HG03439 (cell line): ENCODE data around the gene OR3A3.
"Not testable (repeated sequence)": the region's sequence is repeated elsewhere in the genome, so short reads cannot be mapped to it uniquely, and the experiment has no call there.

Experiments used
- ATAC-seq: cut with Tn5 transposase; IDR thresholded peaks from one replicate; pipeline ENCODE4 v1.9.1; 2021; ENCODE audit warnings: mild to moderate bottlenecking, moderate library complexity; ENCODE audit not compliant: unreplicated experiment

Gene OR3A3

DNA sequence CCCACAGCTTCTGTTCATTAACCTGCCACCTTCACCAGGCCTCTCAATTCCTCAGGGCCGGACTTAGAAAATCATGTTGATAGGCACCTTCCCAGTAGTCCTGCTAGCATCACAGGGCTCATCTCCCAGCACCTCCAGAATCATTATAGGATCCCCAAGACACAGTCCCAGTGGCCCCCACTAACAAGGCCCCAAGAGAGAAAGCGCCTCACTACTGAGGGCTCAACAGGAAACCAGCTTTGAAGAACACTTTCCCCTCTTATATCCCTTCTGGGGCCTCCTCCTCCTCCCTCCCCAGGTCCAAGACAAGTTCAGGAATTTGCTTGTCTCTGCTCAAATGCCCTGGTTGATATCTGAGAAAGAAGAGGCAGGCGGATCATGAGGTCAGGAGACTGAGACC is at the start of gene OR3A3:
Gene OR3A3 (plus strand): TSS at position 301 of the 400 bp plus-strand sequence.
- no peak for ATAC-seq

GRCh38 chr17:3371167-3371566 is 40.0 kb upstream of the OR3A3 start:
- ATAC-seq = not testable (repeated sequence)

DNA sequence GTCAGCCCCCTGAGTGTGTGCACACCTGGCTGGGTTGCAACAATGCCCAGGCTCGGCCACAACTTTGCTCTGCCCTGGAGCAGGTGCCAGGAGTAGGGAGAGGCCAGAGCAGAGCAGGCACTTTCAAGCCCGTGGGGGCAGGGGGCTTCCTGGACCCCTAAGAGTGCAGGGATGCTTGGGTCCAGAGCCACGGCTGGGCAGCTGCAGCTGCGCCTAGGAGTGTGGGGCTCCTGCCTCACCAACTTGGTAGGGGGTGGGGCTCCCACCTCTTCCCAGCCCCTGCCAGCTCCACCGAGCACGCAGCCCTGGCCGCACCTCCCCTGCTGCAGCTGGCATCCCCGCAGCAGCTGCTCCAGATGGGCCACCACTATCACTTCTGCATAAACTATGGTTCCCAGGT is 32.8 kb upstream of the OR3A3 start:
- no peak for ATAC-seq

DNA sequence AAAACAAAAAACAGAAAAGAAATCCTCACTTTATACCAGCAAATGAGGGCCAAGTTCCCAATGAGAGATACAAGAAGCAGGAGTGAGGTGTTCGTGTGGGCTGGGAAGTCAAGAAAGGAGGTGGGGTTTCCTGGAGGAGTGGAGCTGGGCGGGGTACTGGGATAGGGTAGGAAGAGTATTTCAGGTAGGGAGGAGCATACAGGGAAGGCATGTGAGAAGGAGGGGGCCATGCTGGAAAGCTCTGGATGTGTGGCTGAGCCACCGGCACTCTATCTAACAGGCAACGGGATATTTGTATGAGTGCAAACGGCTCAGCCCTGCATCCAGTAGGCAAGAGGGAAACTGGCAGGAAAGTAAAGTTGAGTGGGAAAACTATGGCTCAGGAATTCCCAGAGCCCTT is 29.2 kb upstream of the OR3A3 start:
- ATAC-seq = no peak

DNA sequence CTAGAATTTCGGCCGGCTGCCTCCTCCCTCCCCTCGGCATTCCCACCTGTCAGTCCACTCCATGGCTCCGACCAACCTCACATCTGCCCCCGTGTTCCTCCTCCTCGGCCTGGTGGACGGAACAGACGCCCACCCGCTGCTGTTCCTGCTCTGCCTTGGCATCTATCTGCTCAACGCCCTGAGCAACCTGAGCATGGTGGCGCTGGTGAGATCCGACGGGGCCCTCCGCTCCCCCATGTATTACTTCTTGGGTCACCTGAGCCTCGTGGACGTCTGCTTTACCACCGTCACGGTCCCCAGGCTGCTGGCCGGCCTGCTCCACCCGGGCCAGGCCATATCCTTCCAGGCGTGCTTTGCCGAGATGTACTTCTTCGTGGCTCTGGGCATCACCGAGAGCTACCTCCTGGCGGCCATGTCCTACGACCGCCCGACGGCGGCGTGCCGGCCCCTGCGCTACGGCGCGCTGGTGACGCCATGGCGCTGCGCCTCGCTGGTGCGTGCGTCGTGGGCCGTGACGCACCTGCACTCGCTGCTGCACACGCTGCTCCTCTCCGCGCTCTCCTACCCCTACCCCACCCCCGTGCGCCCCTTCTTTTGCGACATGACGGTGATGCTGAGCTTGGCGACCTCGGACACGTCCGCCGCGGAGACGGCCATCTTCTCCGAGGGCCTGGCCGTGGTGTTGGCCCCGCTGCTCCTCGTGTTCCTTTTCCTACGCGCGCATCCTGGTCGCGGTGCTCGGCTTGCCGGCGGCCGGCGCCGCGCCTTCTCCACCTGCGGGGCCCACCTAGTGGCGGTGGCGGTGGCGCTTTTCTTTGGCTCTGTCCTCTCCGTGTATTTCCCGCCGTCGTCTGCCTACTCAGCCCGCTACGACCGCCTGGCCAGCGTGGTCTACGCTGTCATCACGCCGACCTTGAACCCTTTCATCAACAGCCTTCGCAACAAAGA is 25.0 kb upstream of the OR3A3 start, which contains the start of gene OR3A2:
Gene OR3A2 (minus strand): TSS at position 440 of the 948 bp plus-strand sequence.
- ATAC-seq = no peak

- no peak for ATAC-seq
Observed at GRCh38 chr17:3389791-3390190, 21.4 kb upstream of the OR3A3 start.

DNA sequence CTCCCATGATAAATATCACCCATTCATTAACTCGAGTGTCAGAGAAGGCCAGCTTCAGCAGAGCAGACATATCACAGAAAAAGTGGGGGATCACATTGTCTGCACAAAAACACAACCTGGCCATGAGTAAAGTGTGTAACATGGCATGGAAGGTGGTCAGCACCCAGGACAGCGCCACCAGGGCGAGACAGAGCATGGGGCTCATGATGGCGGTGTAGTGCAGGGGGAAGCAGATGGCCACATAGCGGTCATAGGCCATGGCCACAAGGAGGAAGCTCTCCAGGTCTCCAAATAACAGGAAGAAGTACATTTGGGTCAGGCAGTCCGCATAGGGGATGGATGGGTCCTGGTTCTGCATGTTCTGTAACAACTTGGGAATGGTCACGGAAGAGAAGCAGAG is 13.4 kb upstream of the OR3A3 start:
- ATAC-seq = not testable (repeated sequence)

- no peak for ATAC-seq
Observed at GRCh38 chr17:3398310-3398709, 12.9 kb upstream of the OR3A3 start, which contains the start of gene OR1E1. TSS of gene OR1E1 (minus strand) at chr17:3398410. CDS start at chr17:3398410, 0 bp downstream.

- ATAC-seq = no peak
Observed at GRCh38 chr17:3400055-3400454, 11.1 kb upstream of the OR3A3 start.

GRCh38 chr17:3401786-3402185 is 9.4 kb upstream of the OR3A3 start:
- no peak for ATAC-seq

DNA sequence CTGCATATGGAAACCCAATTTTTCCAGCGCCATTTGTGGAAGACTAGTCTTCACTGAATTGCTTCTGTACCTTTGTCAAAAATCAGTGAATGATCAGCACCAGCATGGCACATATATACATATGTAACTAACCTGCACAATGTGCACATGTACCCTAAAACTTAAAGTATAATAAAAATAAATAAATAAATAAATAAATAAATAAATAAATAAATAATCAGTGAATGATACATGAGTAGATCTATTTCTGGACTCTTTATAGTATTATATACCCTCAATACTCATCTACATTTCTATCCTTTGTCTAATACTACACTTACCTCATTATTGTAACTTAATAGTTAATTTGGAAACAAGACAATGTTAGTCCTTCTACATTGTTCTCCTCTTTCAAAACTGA is 7.3 kb upstream of the OR3A3 start:
- ATAC-seq = not testable (repeated sequence)

DNA sequence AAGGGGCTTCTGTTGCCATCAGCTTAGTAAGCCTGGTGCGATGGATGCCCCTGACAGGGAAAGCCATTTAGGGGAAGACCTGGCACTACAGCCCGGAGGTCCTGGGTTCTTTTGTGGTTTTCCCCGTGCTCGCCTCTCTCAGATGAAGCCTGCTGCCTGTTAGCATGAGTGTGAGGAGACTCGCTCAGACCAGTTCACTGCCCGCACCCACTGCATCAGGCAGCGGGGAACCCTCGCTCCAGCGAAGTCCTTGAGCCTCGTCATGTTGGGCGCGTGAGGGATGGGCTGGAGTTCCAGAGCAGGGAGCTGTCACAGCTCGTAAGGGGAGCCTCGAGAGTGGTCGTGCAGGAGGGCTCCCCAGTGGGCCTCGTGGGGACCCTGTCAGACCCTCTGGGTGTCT is 1.0 kb downstream of the OR3A3 start:
- ATAC-seq = not testable (repeated sequence)

GRCh38 chr17:3415610-3416009 is 4.4 kb downstream of the OR3A3 start:
- ATAC-seq = no peak

DNA sequence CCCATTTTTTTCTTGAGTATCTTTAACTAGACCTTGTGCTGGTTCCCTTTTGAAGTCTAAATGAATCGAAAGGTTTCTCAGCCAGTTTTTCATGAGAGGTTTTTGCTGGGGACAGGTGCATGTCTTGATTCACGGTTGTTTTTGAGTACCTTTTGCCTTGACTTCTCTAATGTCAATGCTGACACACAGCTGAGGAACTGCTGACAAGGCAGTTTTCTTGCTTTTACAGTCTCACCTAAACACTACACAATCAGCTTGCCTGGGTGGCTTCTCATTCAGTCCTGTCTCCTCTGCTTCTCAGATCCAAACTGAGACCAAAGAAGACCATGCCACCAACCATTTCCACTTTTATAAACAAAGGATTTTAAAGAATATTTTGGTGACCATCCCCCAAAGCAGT is 7.1 kb downstream of the OR3A3 start:
- ATAC-seq = no peak

DNA sequence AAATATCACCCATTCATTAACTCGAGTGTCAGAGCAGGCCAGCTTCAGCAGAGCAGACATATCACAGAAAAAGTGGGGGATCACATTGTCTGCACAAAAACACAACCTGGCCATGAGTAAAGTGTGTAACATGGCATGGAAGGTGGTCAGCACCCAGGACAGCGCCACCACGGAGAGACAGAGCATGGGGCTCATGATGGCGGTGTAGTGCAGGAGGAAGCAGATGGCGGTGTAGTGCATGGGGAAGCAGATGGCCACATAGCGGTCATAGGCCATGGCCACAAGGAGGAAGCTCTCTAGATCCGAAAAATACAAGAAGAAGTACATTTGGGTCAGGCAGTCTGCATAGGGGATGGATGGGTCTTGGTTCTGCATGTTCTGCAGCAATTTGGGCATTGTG is 22.0 kb downstream of the OR3A3 start:
- not testable (repeated sequence) for ATAC-seq

DNA sequence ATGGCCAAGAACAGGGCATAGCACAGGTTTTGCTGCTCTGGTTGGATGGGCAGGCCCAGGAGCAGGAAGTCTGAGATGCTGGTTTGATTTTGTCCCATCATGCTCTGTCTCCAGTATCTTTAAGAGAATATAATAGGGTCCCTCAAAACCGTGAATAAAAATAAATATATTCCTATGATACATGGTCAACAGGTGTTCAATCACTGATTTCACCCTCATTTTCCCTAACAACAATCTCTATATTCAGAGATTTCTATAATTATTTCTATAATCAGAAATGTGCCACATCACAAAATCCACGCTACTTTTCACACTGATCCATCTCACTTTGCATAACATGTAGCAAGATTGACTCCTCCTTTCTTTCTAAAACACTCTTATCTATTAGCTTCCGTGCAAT is 22.6 kb downstream of the OR3A3 start, which contains the start of gene OR1E2:
Gene OR1E2 (minus strand): TSS at position 101 of the 400 bp plus-strand sequence. CDS start 0 bp downstream, at position 101.
- ATAC-seq = no peak

GRCh38 chr17:3438368-3438767 is 27.2 kb downstream of the OR3A3 start:
- ATAC-seq = no peak

DNA sequence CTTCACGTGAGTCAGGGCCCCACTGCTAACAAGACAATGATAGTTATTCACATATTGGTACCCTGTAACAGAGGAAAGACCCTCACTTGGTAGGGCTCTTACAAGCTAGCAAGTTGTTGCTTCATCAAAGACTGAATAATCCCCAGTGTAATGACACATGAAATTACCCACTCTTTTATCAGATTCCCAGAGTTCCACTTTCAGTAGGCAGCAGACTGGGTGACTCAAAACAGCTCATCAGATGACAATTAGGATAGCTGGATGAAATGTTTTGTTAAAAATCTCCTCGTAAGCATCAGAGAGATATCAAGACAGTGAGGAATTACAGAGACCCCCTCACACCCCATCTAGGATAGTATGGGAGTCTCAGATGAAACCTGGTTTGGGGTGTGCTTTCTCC is 29.3 kb downstream of the OR3A3 start:
- no peak for ATAC-seq

DNA sequence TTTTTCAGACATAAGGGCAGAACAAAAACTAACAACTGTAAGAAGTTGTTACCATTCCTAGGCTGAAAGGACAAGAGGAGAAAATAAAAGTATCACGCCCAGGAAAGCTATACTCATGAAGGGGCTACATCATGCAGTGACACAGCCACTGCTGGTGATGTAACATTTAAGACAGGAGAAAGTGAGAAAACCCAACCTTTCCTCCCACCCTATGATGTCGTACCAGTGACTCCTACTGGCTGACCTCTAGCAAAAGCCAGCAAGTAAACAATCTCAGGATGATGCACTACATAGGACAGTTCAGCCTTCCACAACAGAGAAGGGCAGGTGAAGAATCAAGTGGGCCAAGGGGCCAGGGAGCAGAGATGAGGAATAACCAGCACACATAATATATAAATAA is 36.5 kb downstream of the OR3A3 start:
- ATAC-seq = no peak

DNA sequence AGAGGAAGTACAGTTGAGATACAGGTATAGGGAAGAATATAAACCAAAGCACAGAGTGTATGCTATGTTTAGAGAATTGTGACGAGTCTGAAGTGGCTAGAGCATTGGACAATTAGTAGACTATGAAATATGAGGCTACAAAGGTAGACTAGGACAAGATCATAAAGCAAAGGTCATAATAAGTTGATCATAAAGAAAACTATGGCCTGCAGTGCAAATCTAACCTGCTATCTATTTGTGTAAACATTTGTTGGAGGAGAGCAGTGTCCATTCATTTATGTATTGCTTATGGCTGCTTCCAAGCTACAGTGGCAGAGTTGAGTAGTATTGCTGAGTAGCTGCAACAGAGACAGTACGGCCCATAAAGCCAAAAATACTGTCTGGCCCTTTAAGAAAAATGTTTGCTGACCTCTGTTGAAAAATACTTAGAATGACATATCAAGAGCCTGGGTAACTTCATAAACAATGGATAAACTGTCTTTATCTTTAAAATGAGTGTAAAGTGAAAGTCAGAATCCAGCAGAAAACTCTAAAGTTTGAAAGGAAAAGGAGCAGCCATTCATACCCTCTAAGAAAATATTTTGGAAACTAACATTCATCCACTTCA is 37.0 kb downstream of the OR3A3 start:
- ATAC-seq = no peak

- ATAC-seq = not testable (repeated sequence)
Observed at GRCh38 chr17:3466355-3466754, 55.2 kb downstream of the OR3A3 start.

GRCh38 chr17:3469529-3469928 is 58.4 kb downstream of the OR3A3 start:
- no peak for ATAC-seq
